ENCODE measurements around the gene MSMO1.

The MSMO1 gene

GRCh38 chr4:165381821-165382373 lies 54.4 kb downstream of the MSMO1 start:
- TF ChIP-seq POLR2AphosphoS5 (IDR thresholded peaks at IDR 0.05; ENCODE audit: low read depth, low read length) (no peak), SIN3A (IDR thresholded peaks at IDR 0.05; ENCODE audit: borderline replicate concordance, insufficient read depth, low read length) (no peak), TAF1 (IDR thresholded peaks at IDR 0.05; ENCODE audit: borderline replicate concordance, insufficient read depth, low read length) (no peak), FOXP2 (optimal IDR thresholded peaks at IDR 0.05; ENCODE audit: borderline replicate concordance, extremely low read depth, extremely low read length, insufficient read depth) (no peak), REST (IDR thresholded peaks at IDR 0.05; ENCODE audit: insufficient read depth in 1 of 2, low read depth in 2 of 2, low read length in 2 of 2) (no peak)

DNA sequence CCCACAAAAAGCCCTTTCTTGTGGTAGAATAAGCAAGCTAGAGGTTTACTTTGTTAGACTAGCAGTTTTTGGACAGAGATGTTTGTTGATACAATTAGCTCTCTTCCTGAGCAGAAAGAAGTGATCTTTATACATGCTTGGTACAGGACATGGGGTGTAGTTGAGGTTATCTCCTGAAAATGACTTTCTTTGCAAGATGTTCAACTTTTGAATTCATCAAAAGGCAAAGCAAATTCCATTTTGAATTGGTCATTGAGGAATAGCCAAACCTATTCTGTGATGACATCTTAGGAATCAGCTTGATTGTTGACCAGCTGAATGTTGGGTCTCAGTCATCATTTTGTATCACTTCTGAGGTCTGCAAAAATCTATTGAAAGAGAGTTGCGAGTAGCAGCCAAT lies 55.2 kb downstream of the MSMO1 start:
- TF ChIP-seq FOXP2 (optimal IDR thresholded peaks at IDR 0.05; ENCODE audit: borderline replicate concordance, extremely low read depth, extremely low read length, insufficient read depth) (no peak), TAF1 (IDR thresholded peaks at IDR 0.05; ENCODE audit: borderline replicate concordance, insufficient read depth, low read length) (no peak), POLR2AphosphoS5 (IDR thresholded peaks at IDR 0.05; ENCODE audit: low read depth, low read length) (no peak)

- TF ChIP-seq FOXP2 (optimal IDR thresholded peaks at IDR 0.05; ENCODE audit: borderline replicate concordance, extremely low read depth, extremely low read length, insufficient read depth) (no peak), SIN3A (IDR thresholded peaks at IDR 0.05; ENCODE audit: borderline replicate concordance, insufficient read depth, low read length) (no peak), TAF1 (IDR thresholded peaks at IDR 0.05; ENCODE audit: borderline replicate concordance, insufficient read depth, low read length) (no peak)
These were observed 56.2 kb downstream of the MSMO1 start for GRCh38 chr4:165383591-165384073.

- TF ChIP-seq TAF1 (IDR thresholded peaks at IDR 0.05; ENCODE audit: borderline replicate concordance, insufficient read depth, low read length) (no peak), REST (IDR thresholded peaks at IDR 0.05; ENCODE audit: insufficient read depth in 1 of 2, low read depth in 2 of 2, low read length in 2 of 2) (no peak), FOXP2 (optimal IDR thresholded peaks at IDR 0.05; ENCODE audit: borderline replicate concordance, extremely low read depth, extremely low read length, insufficient read depth) (no peak), SIN3A (IDR thresholded peaks at IDR 0.05; ENCODE audit: borderline replicate concordance, insufficient read depth, low read length) (no peak)
These were observed 56.7 kb downstream of the MSMO1 start for GRCh38 chr4:165384186-165384585.

DNA sequence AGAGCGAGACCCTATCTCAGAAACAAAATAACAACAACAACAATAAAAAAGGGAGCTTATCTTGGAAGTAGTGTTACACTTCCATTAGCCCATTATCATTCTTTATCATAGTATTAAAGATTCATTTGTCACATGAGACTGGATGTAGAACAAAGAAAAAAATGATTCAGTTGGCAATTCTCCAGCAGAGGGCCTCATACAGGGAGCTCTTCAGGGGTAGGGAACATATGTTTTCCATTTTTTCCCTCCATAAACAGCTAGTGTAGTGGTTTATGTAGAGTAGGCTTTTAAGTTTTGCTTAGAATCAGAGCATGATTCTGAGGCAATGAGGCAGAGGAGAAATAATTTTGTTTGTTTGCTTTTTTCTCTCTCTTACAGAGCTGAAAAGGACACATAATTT lies 57.1 kb downstream of the MSMO1 start:
- TF ChIP-seq REST (IDR thresholded peaks at IDR 0.05; ENCODE audit: insufficient read depth in 1 of 2, low read depth in 2 of 2, low read length in 2 of 2) (no peak), FOXP2 (optimal IDR thresholded peaks at IDR 0.05; ENCODE audit: borderline replicate concordance, extremely low read depth, extremely low read length, insufficient read depth) (no peak), SIN3A (IDR thresholded peaks at IDR 0.05; ENCODE audit: borderline replicate concordance, insufficient read depth, low read length) (no peak), POLR2AphosphoS5 (IDR thresholded peaks at IDR 0.05; ENCODE audit: low read depth, low read length) (no peak), TAF1 (IDR thresholded peaks at IDR 0.05; ENCODE audit: borderline replicate concordance, insufficient read depth, low read length) (no peak)

DNA sequence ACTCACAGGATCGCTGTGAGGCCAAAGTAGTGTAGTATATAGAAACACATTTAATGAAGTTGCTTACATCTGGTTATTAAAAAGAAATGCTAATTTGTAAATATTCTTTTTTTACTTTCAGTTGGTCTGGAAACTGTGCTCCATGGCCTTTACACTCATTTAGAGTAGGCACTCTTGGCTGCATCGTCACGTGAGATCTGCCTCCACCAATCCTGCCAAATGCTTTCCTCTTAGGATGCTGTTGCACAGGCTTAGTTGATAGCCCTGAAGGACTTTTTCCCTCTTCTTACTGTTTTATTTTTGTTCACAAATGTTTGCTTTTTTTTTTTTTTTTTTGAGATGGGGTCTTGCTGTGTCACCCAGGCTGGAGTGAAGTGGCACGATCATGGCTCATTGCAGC lies 57.7 kb downstream of the MSMO1 start:
- TF ChIP-seq FOXP2 (optimal IDR thresholded peaks at IDR 0.05; ENCODE audit: borderline replicate concordance, extremely low read depth, extremely low read length, insufficient read depth) (no peak), POLR2AphosphoS5 (IDR thresholded peaks at IDR 0.05; ENCODE audit: low read depth, low read length) (no peak), REST (IDR thresholded peaks at IDR 0.05; ENCODE audit: insufficient read depth in 1 of 2, low read depth in 2 of 2, low read length in 2 of 2) (no peak), SIN3A (IDR thresholded peaks at IDR 0.05; ENCODE audit: borderline replicate concordance, insufficient read depth, low read length) (no peak), TAF1 (IDR thresholded peaks at IDR 0.05; ENCODE audit: borderline replicate concordance, insufficient read depth, low read length) (no peak)
